ENCODE results near the gene PLA2G2E. TPM values are rescaled to one million over a fixed set of nuclear protein-coding genes. Genes with fewer than 3 reads are reported as not detected.

PLA2G2E gene
- not detected for total RNA-seq

DNA sequence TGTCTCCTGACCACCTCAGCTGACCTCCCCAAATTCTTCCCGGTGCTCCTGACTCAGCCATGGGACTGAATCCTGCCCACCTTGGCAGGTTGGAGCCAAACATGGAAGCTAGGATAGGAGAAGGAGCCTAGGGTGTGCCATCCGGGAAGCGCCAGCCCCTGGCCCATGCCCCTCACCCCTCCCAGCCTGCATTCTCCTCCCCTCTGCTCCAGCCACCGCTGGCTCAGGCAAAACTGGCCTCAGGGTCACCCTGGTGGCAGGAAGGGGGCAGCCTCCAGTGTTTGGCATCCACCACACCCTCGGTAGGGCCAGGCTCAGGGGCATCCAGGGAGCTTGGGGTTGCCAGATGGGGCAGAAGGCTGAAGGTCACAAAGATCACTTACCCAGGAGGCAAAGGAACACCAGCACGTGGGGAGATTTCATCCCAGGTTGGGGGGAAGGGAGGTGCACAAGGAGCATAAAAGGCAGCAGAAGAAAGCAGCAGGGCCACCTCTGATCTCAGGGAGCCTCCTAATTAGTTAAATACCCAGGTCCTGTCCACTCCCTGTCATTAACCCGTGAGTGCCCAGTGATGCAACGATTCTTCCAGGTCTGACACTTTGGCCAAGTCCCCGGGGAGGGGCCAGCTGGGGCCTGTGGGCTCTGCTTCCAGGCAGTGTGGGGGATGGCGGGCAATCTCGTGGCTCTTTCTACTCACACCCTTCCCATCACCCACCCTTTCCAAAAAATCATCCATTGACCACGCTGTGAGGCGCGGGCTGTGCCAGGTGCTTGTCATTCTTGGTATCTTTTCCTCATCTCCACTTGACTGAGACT, at the start of gene PLA2G2E:
PLA2G2E (minus strand) TSS at position 481 of the 816 bp plus-strand sequence; CDS start at position 423, 58 bp downstream.

DNA sequence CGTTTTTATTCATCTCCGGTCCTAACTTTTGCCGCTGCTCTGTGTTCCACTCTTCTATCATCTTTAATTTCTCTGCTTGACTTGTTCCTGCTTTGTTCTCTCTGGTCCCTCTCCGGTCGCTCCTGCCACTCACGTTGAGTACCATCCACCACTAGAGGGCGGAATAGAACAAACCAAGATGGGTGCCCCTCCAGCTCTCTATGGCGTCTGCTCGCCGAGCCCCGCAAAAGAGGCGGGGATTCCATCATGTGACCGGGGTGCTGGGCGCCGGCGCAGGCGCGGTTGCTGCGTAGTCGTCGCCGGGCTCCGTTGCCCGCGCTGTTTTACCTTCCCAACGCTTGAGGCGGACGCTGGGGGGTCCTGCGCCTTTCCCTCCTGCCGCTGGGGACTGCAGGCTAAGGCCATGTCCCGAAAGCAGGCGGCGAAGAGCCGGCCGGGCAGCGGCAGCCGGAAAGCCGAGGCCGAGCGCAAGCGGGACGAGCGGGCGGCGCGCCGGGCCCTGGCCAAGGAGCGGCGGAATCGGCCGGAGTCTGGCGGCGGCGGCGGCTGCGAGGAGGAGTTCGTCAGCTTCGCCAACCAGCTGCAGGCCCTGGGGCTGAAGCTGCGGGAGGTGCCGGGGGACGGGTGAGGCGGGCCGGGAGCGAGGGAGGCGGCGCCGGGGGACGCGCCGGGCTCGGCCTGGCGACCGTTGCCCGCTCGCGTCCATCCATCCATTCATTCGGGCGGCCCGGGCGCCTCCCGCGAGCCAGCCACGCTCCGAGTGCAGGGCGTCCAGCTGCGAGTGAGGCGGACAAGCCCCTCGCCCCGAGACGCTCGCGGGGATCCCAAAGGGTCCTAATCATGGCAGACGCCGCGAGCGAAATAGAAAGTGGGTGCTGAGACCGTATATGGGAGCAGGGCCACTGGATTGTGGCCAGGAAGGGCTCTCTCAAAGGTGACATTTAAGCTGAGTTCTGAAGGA, 41.0 kb downstream of the PLA2G2E start, which contains the start of gene OTUD3:
OTUD3 (plus strand) TSS at position 285 of the 961 bp plus-strand sequence; CDS start at position 404, 119 bp downstream.

Other genes with a start within 250 kb of the PLA2G2E start
- gene TMCO4, start 123.7 kb downstream of the PLA2G2E start, total RNA-seq, result 10 to 100 TPM; 16.3 to 17.6 TPM
- not detected for gene RNF186, start 108.3 kb downstream of the PLA2G2E start, total RNA-seq
- 1 to 10 TPM; 2.1 to 3.3 TPM for gene OTUD3, start 41.2 kb downstream of the PLA2G2E start, total RNA-seq
- gene PLA2G2A, start 56.0 kb upstream of the PLA2G2E start, total RNA-seq, result not detected
- not detected for gene PLA2G5, start 146.6 kb upstream of the PLA2G2E start, total RNA-seq
- gene PLA2G2D, start 195.9 kb upstream of the PLA2G2E start, total RNA-seq, result not detected
- gene PLA2G2F, start 215.7 kb upstream of the PLA2G2E start, total RNA-seq, result not detected